C4-2B (cell line): ENCODE results near the gene PARD3B.

Experiments used
- ZFX ChIP-seq: fragments of 450-650 bp; IDR thresholded peaks from 2 replicates; pipeline ENCODE4 v1.6.1; 2017
- TF ChIP-seq, protein P1 (sequence below): fragments of 450-650 bp; conservative IDR thresholded peaks from 2 replicates; pipeline ENCODE4 v1.5.1; 2017; ENCODE audit warnings: mild to moderate bottlenecking

- TF ChIP-seq, protein P1, sequence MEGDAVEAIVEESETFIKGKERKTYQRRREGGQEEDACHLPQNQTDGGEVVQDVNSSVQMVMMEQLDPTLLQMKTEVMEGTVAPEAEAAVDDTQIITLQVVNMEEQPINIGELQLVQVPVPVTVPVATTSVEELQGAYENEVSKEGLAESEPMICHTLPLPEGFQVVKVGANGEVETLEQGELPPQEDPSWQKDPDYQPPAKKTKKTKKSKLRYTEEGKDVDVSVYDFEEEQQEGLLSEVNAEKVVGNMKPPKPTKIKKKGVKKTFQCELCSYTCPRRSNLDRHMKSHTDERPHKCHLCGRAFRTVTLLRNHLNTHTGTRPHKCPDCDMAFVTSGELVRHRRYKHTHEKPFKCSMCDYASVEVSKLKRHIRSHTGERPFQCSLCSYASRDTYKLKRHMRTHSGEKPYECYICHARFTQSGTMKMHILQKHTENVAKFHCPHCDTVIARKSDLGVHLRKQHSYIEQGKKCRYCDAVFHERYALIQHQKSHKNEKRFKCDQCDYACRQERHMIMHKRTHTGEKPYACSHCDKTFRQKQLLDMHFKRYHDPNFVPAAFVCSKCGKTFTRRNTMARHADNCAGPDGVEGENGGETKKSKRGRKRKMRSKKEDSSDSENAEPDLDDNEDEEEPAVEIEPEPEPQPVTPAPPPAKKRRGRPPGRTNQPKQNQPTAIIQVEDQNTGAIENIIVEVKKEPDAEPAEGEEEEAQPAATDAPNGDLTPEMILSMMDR, result no peak
- no peak for TF ChIP-seq ZFX
These were observed 672.8 kb downstream of the PARD3B start for GRCh38 chr2:205218056-205218455.
